SU-DHL-6 (cell line): Measurements from ENCODE around the gene SYNDIG1.

Experiments used
- EZH2phosphoT487 ChIP-seq: fragments of 200-600 bp; sonication (generic), shearing (Covaris generic); conservative IDR thresholded peaks from 2 replicates; pipeline ENCODE4 v1.6.1; 2018; ENCODE audit warnings: mild to moderate bottlenecking, antibody characterized with exemption, low read length, moderate library complexity, mixed read lengths
- TF ChIP-seq, protein P1 (sequence below): fragments of 200-600 bp; sonication (generic); IDR thresholded peaks from one replicate; pipeline ENCODE4 v1.5.1; 2017; ENCODE audit warnings: antibody characterized with exemption, mild to moderate bottlenecking, low read length, moderate library complexity; ENCODE audit not compliant: insufficient read depth, poor library complexity, severe bottlenecking

DNA sequence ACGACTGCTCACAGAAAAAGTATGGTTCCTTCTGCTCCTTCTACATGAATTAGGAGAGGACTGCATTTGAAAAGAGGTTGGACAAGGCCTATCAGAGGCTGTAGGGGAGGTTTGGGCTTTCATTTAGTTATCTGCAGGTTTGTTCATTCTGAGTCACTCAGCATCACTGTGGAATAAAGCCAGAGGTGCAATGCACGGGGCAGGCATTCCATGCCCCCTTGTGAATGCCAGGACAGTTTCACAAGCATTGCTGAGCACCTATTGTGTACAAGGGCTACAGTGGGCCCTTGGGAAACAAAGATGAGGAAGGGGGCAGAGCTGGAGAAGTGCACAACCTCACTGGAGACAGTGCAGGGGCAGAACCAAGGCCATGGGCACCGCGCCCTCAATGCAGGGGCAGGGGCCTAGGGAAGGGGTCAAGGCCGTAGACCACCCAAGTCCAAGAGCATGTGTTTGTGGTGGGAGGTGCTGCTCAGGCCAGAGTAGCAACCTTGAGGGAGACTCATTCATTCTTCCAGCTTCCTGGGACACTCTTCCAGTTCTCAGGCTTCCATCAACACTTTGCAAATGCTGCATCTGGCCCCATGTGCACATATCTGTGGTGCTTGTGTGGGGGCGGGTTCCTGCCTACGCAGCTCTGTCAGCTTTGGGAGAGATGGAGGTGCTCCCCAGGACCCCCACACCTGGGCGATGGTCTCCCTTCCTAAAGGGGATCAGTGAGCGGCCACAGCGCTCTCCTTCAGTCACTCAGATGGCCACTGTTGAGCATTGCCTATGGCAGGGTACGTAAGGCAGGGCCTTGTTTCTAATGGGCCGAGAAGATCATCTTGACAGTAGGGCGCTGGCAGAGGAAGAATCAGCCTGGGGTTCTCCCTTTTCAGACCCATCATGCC, 204.5 kb downstream of the SYNDIG1 start:
- TF ChIP-seq, protein P1, sequence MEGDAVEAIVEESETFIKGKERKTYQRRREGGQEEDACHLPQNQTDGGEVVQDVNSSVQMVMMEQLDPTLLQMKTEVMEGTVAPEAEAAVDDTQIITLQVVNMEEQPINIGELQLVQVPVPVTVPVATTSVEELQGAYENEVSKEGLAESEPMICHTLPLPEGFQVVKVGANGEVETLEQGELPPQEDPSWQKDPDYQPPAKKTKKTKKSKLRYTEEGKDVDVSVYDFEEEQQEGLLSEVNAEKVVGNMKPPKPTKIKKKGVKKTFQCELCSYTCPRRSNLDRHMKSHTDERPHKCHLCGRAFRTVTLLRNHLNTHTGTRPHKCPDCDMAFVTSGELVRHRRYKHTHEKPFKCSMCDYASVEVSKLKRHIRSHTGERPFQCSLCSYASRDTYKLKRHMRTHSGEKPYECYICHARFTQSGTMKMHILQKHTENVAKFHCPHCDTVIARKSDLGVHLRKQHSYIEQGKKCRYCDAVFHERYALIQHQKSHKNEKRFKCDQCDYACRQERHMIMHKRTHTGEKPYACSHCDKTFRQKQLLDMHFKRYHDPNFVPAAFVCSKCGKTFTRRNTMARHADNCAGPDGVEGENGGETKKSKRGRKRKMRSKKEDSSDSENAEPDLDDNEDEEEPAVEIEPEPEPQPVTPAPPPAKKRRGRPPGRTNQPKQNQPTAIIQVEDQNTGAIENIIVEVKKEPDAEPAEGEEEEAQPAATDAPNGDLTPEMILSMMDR = no peak
- TF ChIP-seq EZH2phosphoT487 = no peak
